Psoas muscle (tissue), 8 donors: Measurements from ENCODE around the gene SYS1. TPM values are rescaled to one million over a fixed set of nuclear protein-coding genes. Genes with fewer than 3 reads are reported as not detected.

Experiments
- ATAC-seq, 4 donors: fragments of 200-7000 bp; cut with Tn5 transposase; one replicate each; pipeline ENCODE4 v1.9.1; 2020; ENCODE audit warnings: moderate library complexity in 3 of 4, mild to moderate bottlenecking in 2 of 4
- DNase-seq, 2 donors: peaks; one replicate each; pipeline ENCODE4 v3.0.0-alpha.2; 2020
- H3K27ac ChIP-seq: fragments of 200-600 bp; one replicate; pipeline ENCODE4 v1.8.0; 2022
- H3K27me3 ChIP-seq, 3 donors: fragments of 200-600 bp in 1 of 3; one replicate each; pipeline versions ENCODE4 v1.6.1 to v1.8.0; 2013 to 2022; ENCODE audit warnings: low read length in 2 of 3, mild to moderate bottlenecking in 2 of 3, moderate library complexity in 1 of 3; ENCODE audit not compliant: insufficient read depth in 3 of 3
- H3K36me3 ChIP-seq, 2 donors: fragments of 200-600 bp in 1 of 2; one replicate each; pipeline versions ENCODE4 v1.6.1 to v1.8.0; 2013 to 2022; ENCODE audit warnings: low read depth in 1 of 2, mild to moderate bottlenecking in 1 of 2, moderate library complexity in 1 of 2; ENCODE audit not compliant: insufficient read depth in 1 of 2
- H3K4me1 ChIP-seq: fragments of 200-600 bp; one replicate; pipeline ENCODE4 v1.8.0; 2022
- H3K4me3 ChIP-seq: fragments of 200-600 bp; one replicate; pipeline ENCODE4 v1.8.0; 2022; ENCODE audit warnings: mild to moderate bottlenecking
- H3K9me3 ChIP-seq: fragments of 200-600 bp; one replicate; pipeline ENCODE4 v1.8.0; 2022
- WGBS, 3 donors: extraction: QIAGEN DNeasy Blood & Tissue Kit; methylation state at CpG; one replicate each; pipeline versions ENCODE4 v1.1.6 to v1.1.7; 2013; 5-methylcytosine and 5-hydroxymethylcytosine counted together
- intact Hi-C, 2 donors: fragments of 100-400 bp; cut with DNase I; formaldehyde crosslinking; loops; one replicate each; pipeline versions ENCODE4 v1.11.0 to v1.14.2; 2022
- polyA plus RNA-seq, 3 donors: library from polyadenylated mRNA; stranded (reverse); fragments of 200-250 nt; gene quantifications; one replicate each; pipeline ENCODE4 v1.2.3, GENCODE V29; 2013
- total RNA-seq, 4 donors: library from RNA; stranded (reverse); fragmentation: NEBNext Ultra II Directional in 2 of 4; extraction: Animal tissue kit (Norgen Biotek cat#: 25700) in 2 of 4; gene quantifications; one replicate each; pipeline versions ENCODE4 v1.2.1 to v1.2.4, GENCODE V29; 2021 to 2023
- TF ChIP-seq, protein P1 (sequence below): fragments of 200-600 bp; IDR thresholded peaks from one replicate; pipeline ENCODE4 v1.8.0; 2022; ENCODE audit warnings: antibody characterized with exemption
- donor health status: healthy with polysubstance abuse.
- donor health status: DM: no; HTN: no; CAD: no; lungs with moderate emphysema.
- donor health status: Bipolar disorder and iron deficiency.
- donor health status: healthy.
- donor health status: DM: yes; HTN: yes; CAD: no.
- donor health status: DM: no; HTN: no; CAD: no.
- donor health status: DM: no; HTN: no; CAD: no.
- donor health status: DM: yes; HTN: yes; CAD: no.

Gene SYS1
- total and polyA plus RNA-seq, 7 donors: 17.1 to 73.3 (median 29.6) TPM

GRCh38 chr20:45415822-45416637, 53.1 kb downstream of the SYS1 start, which contains the start of gene PIGT:
PIGT (plus strand) TSS chr20:45416141; CDS start chr20:45416157, 16 bp downstream.
- 0 to 1% (median 0%) methylated on average over 41 to 52 of the region's 52 CpGs for WGBS, 3 donors
- no peaks in the 10 kb centered on the region for H3K27me3 ChIP-seq
- peaks cover 20% of the 10 kb centered on the region for H3K4me1 ChIP-seq
- ATAC-seq (peak; percentile 84 to 97 (median 93)), DNase-seq (peak; percentile 84 to 91)
- peak within 1 kb of the TSS; percentile 85 for H3K27ac ChIP-seq
- TF ChIP-seq, protein P1, sequence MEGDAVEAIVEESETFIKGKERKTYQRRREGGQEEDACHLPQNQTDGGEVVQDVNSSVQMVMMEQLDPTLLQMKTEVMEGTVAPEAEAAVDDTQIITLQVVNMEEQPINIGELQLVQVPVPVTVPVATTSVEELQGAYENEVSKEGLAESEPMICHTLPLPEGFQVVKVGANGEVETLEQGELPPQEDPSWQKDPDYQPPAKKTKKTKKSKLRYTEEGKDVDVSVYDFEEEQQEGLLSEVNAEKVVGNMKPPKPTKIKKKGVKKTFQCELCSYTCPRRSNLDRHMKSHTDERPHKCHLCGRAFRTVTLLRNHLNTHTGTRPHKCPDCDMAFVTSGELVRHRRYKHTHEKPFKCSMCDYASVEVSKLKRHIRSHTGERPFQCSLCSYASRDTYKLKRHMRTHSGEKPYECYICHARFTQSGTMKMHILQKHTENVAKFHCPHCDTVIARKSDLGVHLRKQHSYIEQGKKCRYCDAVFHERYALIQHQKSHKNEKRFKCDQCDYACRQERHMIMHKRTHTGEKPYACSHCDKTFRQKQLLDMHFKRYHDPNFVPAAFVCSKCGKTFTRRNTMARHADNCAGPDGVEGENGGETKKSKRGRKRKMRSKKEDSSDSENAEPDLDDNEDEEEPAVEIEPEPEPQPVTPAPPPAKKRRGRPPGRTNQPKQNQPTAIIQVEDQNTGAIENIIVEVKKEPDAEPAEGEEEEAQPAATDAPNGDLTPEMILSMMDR: no peak
- H3K36me3 ChIP-seq: peaks cover 0 to 47% of the 10 kb centered on the region in 2 donors
- intact Hi-C loops: loop anchor here in 1 of 2 donors (5.0 kb wide), 1 partner anchor 44 kb away; no protein-coding TSS in a partner anchor
- H3K9me3 ChIP-seq: no peaks in the 10 kb centered on the region
- peak within 1 kb of the TSS; percentile 82 for H3K4me3 ChIP-seq

GRCh38 chr20:45416917-45417316, 54.0 kb downstream of the SYS1 start:
- ATAC-seq (no peak), DNase-seq (no peak)
- H3K27ac ChIP-seq: no peak overlapping the region
- intact Hi-C loops: loop anchor here in 1 of 2 donors (5.0 kb wide), 1 partner anchor 45 kb away; no protein-coding TSS in a partner anchor
- WGBS, 3 donors: 76 to 86% (median 78%) methylated on average over 2 of the region's 2 CpGs
- TF ChIP-seq, protein P1: no peak
- H3K4me1 ChIP-seq: peaks cover 17% of the 10 kb centered on the region
- H3K27me3 ChIP-seq: no peaks in the 10 kb centered on the region
- peaks cover 4 to 47% of the 10 kb centered on the region in 2 donors for H3K36me3 ChIP-seq
- peak overlapping the region; percentile 82 for H3K4me3 ChIP-seq
- no peaks in the 10 kb centered on the region for H3K9me3 ChIP-seq

Other genes with a start within 250 kb of the SYS1 start
- gene WFDC5, start 248.0 kb upstream of the SYS1 start, total RNA-seq: not detected
- gene WFDC5, start 248.0 kb upstream of the SYS1 start, polyA plus RNA-seq: not detected
- gene WFDC12, start 238.7 kb upstream of the SYS1 start, total RNA-seq: not detected
- gene WFDC12, start 238.7 kb upstream of the SYS1 start, polyA plus RNA-seq: not detected
- under 1 TPM in 2 of 4 donors, not detected in 2; 0.40 to 0.54 TPM for gene PI3, start 188.3 kb upstream of the SYS1 start, total RNA-seq
- gene PI3, start 188.3 kb upstream of the SYS1 start, polyA plus RNA-seq: under 1 TPM; 0.18 to 0.38 (median 0.18) TPM
- gene SEMG1, start 156.1 kb upstream of the SYS1 start, total RNA-seq: not detected
- gene SEMG1, start 156.1 kb upstream of the SYS1 start, polyA plus RNA-seq: not detected
- not detected for gene SEMG2, start 141.8 kb upstream of the SYS1 start, total RNA-seq
- not detected for gene SEMG2, start 141.8 kb upstream of the SYS1 start, polyA plus RNA-seq
- gene SLPI, start 108.6 kb upstream of the SYS1 start, total RNA-seq: 100 to 1,000 TPM in 2 of 4 donors, 10 to 100 TPM in 1, 1 to 10 TPM in 1; 5.7 to 723 (median 123) TPM
- gene SLPI, start 108.6 kb upstream of the SYS1 start, polyA plus RNA-seq: 100 to 1,000 TPM in 2 of 3 donors, 10 to 100 TPM in 1; 17.5 to 295 (median 251) TPM
- under 1 TPM in 1 of 4 donors, not detected in 3; 0.22 TPM for gene RBPJL, start 56.3 kb upstream of the SYS1 start, total RNA-seq
- gene RBPJL, start 56.3 kb upstream of the SYS1 start, polyA plus RNA-seq: under 1 TPM in 2 of 3 donors, not detected in 1; 0.04 TPM
- not detected for gene MATN4, start 54.9 kb upstream of the SYS1 start, total RNA-seq
- gene MATN4, start 54.9 kb upstream of the SYS1 start, polyA plus RNA-seq: not detected
- gene SDC4, start 14.7 kb upstream of the SYS1 start, total RNA-seq: 100 to 1,000 TPM in 2 of 4 donors, 10 to 100 TPM in 2; 32.2 to 283 (median 161) TPM
- gene SDC4, start 14.7 kb upstream of the SYS1 start, polyA plus RNA-seq: 100 to 1,000 TPM in 1 of 3 donors, 10 to 100 TPM in 2; 41.6 to 323 (median 63.9) TPM
- under 1 TPM in 2 of 4 donors, not detected in 2; 0.38 to 0.69 TPM for gene TP53TG5, start 15.2 kb downstream of the SYS1 start, total RNA-seq
- gene TP53TG5, start 15.2 kb downstream of the SYS1 start, polyA plus RNA-seq: 1 to 10 TPM in 1 of 3 donors, under 1 TPM in 2; 0.12 to 1.0 (median 0.16) TPM
- gene DBNDD2, start 45.1 kb downstream of the SYS1 start, total RNA-seq: 100 to 1,000 TPM; 108 to 180 (median 163) TPM
- 100 to 1,000 TPM; 151 to 230 (median 162) TPM for gene DBNDD2, start 45.1 kb downstream of the SYS1 start, polyA plus RNA-seq
- 10 to 100 TPM; 48.0 to 74.9 (median 57.1) TPM for gene PIGT, start 53.0 kb downstream of the SYS1 start, total RNA-seq
- 100 to 1,000 TPM in 1 of 3 donors, 10 to 100 TPM in 2; 57.3 to 113 (median 94.7) TPM for gene PIGT, start 53.0 kb downstream of the SYS1 start, polyA plus RNA-seq
- gene WFDC2, start 106.6 kb downstream of the SYS1 start, total RNA-seq: under 1 TPM in 2 of 4 donors, not detected in 2; 0.44 to 0.74 TPM
- gene WFDC2, start 106.6 kb downstream of the SYS1 start, polyA plus RNA-seq: under 1 TPM in 2 of 3 donors, not detected in 1; 0.22 to 0.31 TPM
- not detected for gene SPINT3, start 152.5 kb downstream of the SYS1 start, total RNA-seq
- gene SPINT3, start 152.5 kb downstream of the SYS1 start, polyA plus RNA-seq: not detected
- not detected for gene WFDC6, start 176.3 kb downstream of the SYS1 start, total RNA-seq
- gene WFDC6, start 176.3 kb downstream of the SYS1 start, polyA plus RNA-seq: not detected
- gene EPPIN, start 184.2 kb downstream of the SYS1 start, total RNA-seq: not detected
- gene EPPIN, start 184.2 kb downstream of the SYS1 start, polyA plus RNA-seq: not detected
- gene WFDC8, start 216.1 kb downstream of the SYS1 start, total RNA-seq: not detected
- gene WFDC8, start 216.1 kb downstream of the SYS1 start, polyA plus RNA-seq: not detected